Activated CD4-positive, alpha-beta T cell treated with anti-CD3 and anti-CD28 coated beads for 36 hours (primary cell): ENCODE data around the gene LY6G5B. TPM values are rescaled to one million over a fixed set of nuclear protein-coding genes. Genes with fewer than 3 reads are reported as not detected.

Experiments used
- ATAC-seq: fragments of 200-7000 bp; cut with Tn5 transposase; one replicate; pipeline ENCODE4 v1.10.0; 2021; ENCODE audit warnings: mild to moderate bottlenecking, moderate library complexity
- CTCF ChIA-PET: fragments of 350-600 bp; sonication (Branson Sonifier 250); formaldehyde crosslinking; loops from one replicate; lab custom pipeline; 2021; ENCODE audit warnings: antibody characterized with exemption; lab: Charles Lee
- POLR2A ChIA-PET: fragments of 350-600 bp; sonication (Branson Sonifier 250); formaldehyde crosslinking; loops from one replicate; lab custom pipeline; 2021; ENCODE audit warnings: antibody characterized with exemption, inconsistent platforms; lab: Charles Lee
- DNase-seq: peaks from one replicate; pipeline ENCODE4 v3.0.0-alpha.2; 2020
- H3K27ac Mint-ChIP-seq: one replicate; pipeline ENCODE4 v1.8.0; 2021; ENCODE audit warnings: mixed read lengths
- H3K27me3 Mint-ChIP-seq: one replicate; pipeline ENCODE4 v1.8.0; 2021; ENCODE audit warnings: mixed read lengths
- H3K36me3 Mint-ChIP-seq: one replicate; pipeline ENCODE4 v1.8.0; 2021; ENCODE audit warnings: low read depth, mixed read lengths
- H3K4me1 Mint-ChIP-seq: one replicate; pipeline ENCODE4 v1.8.0; 2021; ENCODE audit warnings: mixed read lengths
- H3K4me3 Mint-ChIP-seq: one replicate; pipeline ENCODE4 v1.8.0; 2021; ENCODE audit warnings: mild to moderate bottlenecking, moderate library complexity, mixed read lengths
- H3K9me3 Mint-ChIP-seq: one replicate; pipeline ENCODE4 v1.8.0; 2021; ENCODE audit warnings: low read depth, mixed read lengths
- intact Hi-C, 2 experiments: fragments of 100-400 bp; cut with DNase I in 1 of 2; cut with micrococcal nuclease in 1 of 2; formaldehyde crosslinking; loops; one replicate each; pipeline versions ENCODE4 v1.14.2 to v1.15.1; 2022 to 2024; cut with DNase I, micrococcal nuclease
- total RNA-seq, 2 experiments: library from RNA; stranded (reverse); gene quantifications; one replicate each; pipeline ENCODE4 v1.2.3, GENCODE V29; 2021

Gene LY6G5B
- total RNA-seq, 2 experiments from 2014 or later: 11.3 to 15.5 TPM

- Mint-ChIP-seq H3K4me3 (no peak overlapping the region), H3K36me3 (peaks cover 52% of the 10 kb centered on the region), H3K4me1 (peaks cover 7% of the 10 kb centered on the region), H3K9me3 (no peaks in the 10 kb centered on the region), H3K27me3 (no peaks in the 10 kb centered on the region), H3K27ac (peak overlapping the region; percentile 86)
- intact Hi-C loops: no loop called here
- ATAC-seq (no peak), DNase-seq (no peak)
- ChIA-PET POLR2A (interaction anchor here (3.6 kb wide), 1 partner anchor 13 kb away, joined by 29 read pairs; no protein-coding TSS in a partner anchor), CTCF (interaction anchor here (0.5 to 0.7 kb wide), 2 partner anchors 11 to 606 kb away, joined by 3 read pairs; no protein-coding TSS in a partner anchor)
Observed at GRCh38 chr6:31640612-31641011, 29.2 kb upstream of the LY6G5B start.

GRCh38 chr6:31641370-31641769 is 28.4 kb upstream of the LY6G5B start:
- no peaks in the 10 kb centered on the region for H3K27me3 Mint-ChIP-seq
- CTCF ChIA-PET: no interaction called here
- ATAC-seq (no peak), DNase-seq (no peak)
- intact Hi-C loops: no loop called here
- H3K27ac Mint-ChIP-seq: no peak overlapping the region
- POLR2A ChIA-PET: no interaction called here
- peaks cover 7% of the 10 kb centered on the region for H3K4me1 Mint-ChIP-seq
- H3K36me3 Mint-ChIP-seq: peaks cover 48% of the 10 kb centered on the region
- H3K4me3 Mint-ChIP-seq: no peak overlapping the region
- H3K9me3 Mint-ChIP-seq: no peaks in the 10 kb centered on the region

- peaks cover 45% of the 10 kb centered on the region for H3K36me3 Mint-ChIP-seq
- H3K27me3 Mint-ChIP-seq: no peaks in the 10 kb centered on the region
- DNase-seq (no peak), ATAC-seq (no peak)
- POLR2A ChIA-PET: interaction anchor here (0.5 to 0.7 kb wide), 3 partner anchors 11 to 449 kb away, joined by 3 to 10 read pairs (median 3); no protein-coding TSS in a partner anchor
- intact Hi-C loops: no loop called here
- H3K27ac Mint-ChIP-seq: no peak overlapping the region
- CTCF ChIA-PET: interaction anchor here (1.0 kb wide), 1 partner anchor 18 kb away, joined by 3 read pairs; no protein-coding TSS in a partner anchor
- H3K9me3 Mint-ChIP-seq: no peaks in the 10 kb centered on the region
- no peak overlapping the region for H3K4me3 Mint-ChIP-seq
- peaks cover 7% of the 10 kb centered on the region for H3K4me1 Mint-ChIP-seq
Observed at GRCh38 chr6:31642798-31643570, 26.8 kb upstream of the LY6G5B start.

- ChIA-PET CTCF (interaction anchor here (0.7 kb wide), 1 partner anchor 126 kb away, joined by 3 read pairs; no protein-coding TSS in a partner anchor), POLR2A (interaction anchor here (0.5 to 0.7 kb wide), 3 partner anchors 10 to 448 kb away, joined by 3 to 10 read pairs (median 3); no protein-coding TSS in a partner anchor)
- Mint-ChIP-seq H3K9me3 (no peaks in the 10 kb centered on the region), H3K4me1 (peaks cover 7% of the 10 kb centered on the region), H3K27ac (no peak overlapping the region), H3K27me3 (no peaks in the 10 kb centered on the region), H3K36me3 (peaks cover 50% of the 10 kb centered on the region), H3K4me3 (no peak overlapping the region)
- DNase-seq: no peak
- intact Hi-C loops: no loop called here
- no peak for ATAC-seq
Observed at GRCh38 chr6:31643818-31644454, 25.8 kb upstream of the LY6G5B start.

- Mint-ChIP-seq H3K27me3 (no peaks in the 10 kb centered on the region), H3K4me1 (peaks cover 7% of the 10 kb centered on the region), H3K36me3 (peaks cover 52% of the 10 kb centered on the region), H3K9me3 (no peaks in the 10 kb centered on the region), H3K4me3 (no peak overlapping the region), H3K27ac (peak overlapping the region; percentile 1)
- ATAC-seq: no peak
- ChIA-PET POLR2A (no interaction called here), CTCF (no interaction called here)
- no peak for DNase-seq
- intact Hi-C loops: no loop called here
Observed at GRCh38 chr6:31645325-31645724, 24.5 kb upstream of the LY6G5B start.

- Mint-ChIP-seq H3K4me3 (peak overlapping the region; percentile 88), H3K27ac (peak overlapping the region; percentile 96), H3K36me3 (peaks cover 41% of the 10 kb centered on the region), H3K9me3 (no peaks in the 10 kb centered on the region), H3K4me1 (peaks cover 28% of the 10 kb centered on the region), H3K27me3 (no peaks in the 10 kb centered on the region)
- CTCF ChIA-PET: interaction anchor here (0.6 to 5.8 kb wide), 13 partner anchors 10 to 544 kb away, joined by 3 to 39 read pairs (median 4); partner anchors contain the start of genes C6orf47, GPANK1, HSPA1B and LY6G5B
- POLR2A ChIA-PET: interaction anchor here (0.6 to 6.0 kb wide), 15 partner anchors 10 to 307 kb away, joined by 3 to 72 read pairs (median 4); partner anchors contain the start of genes ABHD16A, AIF1, C6orf47 and CLIC1
- peak; percentile 62 for ATAC-seq
- intact Hi-C loops: loop anchor here (1.0 to 5.0 kb wide), 20 partner anchors 9 to 1095 kb away; partner anchors contain the start of genes ABHD16A (in 2 of the 2), C6orf47 (in 2 of the 2), PRRC2A (in 2 of the 2) and AGPAT1 (in 1 of the 2)
- peak; percentile 76 for DNase-seq
Observed at GRCh38 chr6:31651602-31652191, 18.1 kb upstream of the LY6G5B start.

- Mint-ChIP-seq H3K27ac (peak overlapping the region; percentile 96), H3K4me3 (peak overlapping the region; percentile 88), H3K36me3 (peaks cover 30% of the 10 kb centered on the region), H3K9me3 (no peaks in the 10 kb centered on the region), H3K4me1 (peaks cover 38% of the 10 kb centered on the region), H3K27me3 (no peaks in the 10 kb centered on the region)
- CTCF ChIA-PET: interaction anchor here (0.7 to 5.8 kb wide), 14 partner anchors 8 to 1108 kb away, joined by 3 to 39 read pairs (median 4); partner anchors contain the start of genes C6orf47, DDX39B, GPANK1 and TNF
- peak; percentile 71 for ATAC-seq
- intact Hi-C loops: loop anchor here (1.0 to 5.0 kb wide), 20 partner anchors 7 to 1096 kb away; partner anchors contain the start of genes ABHD16A (in 2 of the 2), C6orf47 (in 2 of the 2), PRRC2A (in 2 of the 2) and AGPAT1 (in 1 of the 2)
- DNase-seq: peak; percentile 91
- POLR2A ChIA-PET: interaction anchor here (0.9 to 6.0 kb wide), 7 partner anchors 8 to 174 kb away, joined by 3 to 72 read pairs (median 6); partner anchors contain the start of genes AIF1, C6orf47, CSNK2B and DDX39B
Observed at GRCh38 chr6:31652925-31653724, 16.7 kb upstream of the LY6G5B start.

- intact Hi-C loops: loop anchor here in 1 of 2 experiments (5.0 kb wide), 3 partner anchors 457 to 543 kb away; partner anchors contain the start of genes AGPAT1 and RNF5
- ChIA-PET CTCF (interaction anchor here (0.6 to 5.8 kb wide), 9 partner anchors 9 to 192 kb away, joined by 3 to 39 read pairs (median 3); partner anchors contain the start of genes ATP6V1G2, GPANK1 and LY6G5C), POLR2A (interaction anchor here (0.6 to 6.0 kb wide), 2 partner anchors 10 to 11 kb away, joined by 3 to 72 read pairs; partner anchors contain the start of genes CSNK2B and GPANK1)
- no peak for ATAC-seq
- no peaks in the 10 kb centered on the region for H3K9me3 Mint-ChIP-seq
- H3K36me3 Mint-ChIP-seq: peaks cover 19% of the 10 kb centered on the region
- H3K27me3 Mint-ChIP-seq: no peaks in the 10 kb centered on the region
- peaks cover 50% of the 10 kb centered on the region for H3K4me1 Mint-ChIP-seq
- H3K27ac Mint-ChIP-seq: no peak overlapping the region
- H3K4me3 Mint-ChIP-seq: no peak overlapping the region
- no peak for DNase-seq
Observed at GRCh38 chr6:31654574-31655348, 15.0 kb upstream of the LY6G5B start.

GRCh38 chr6:31655349-31656237 is 14.2 kb upstream of the LY6G5B start, which contains the start of gene APOM:
APOM (plus strand) TSS chr6:31655894; CDS start chr6:31655967, 73 bp downstream.
- H3K4me3 Mint-ChIP-seq: no peak within 1 kb of the TSS
- H3K27me3 Mint-ChIP-seq: no peaks in the 10 kb centered on the region
- peaks cover 49% of the 10 kb centered on the region for H3K4me1 Mint-ChIP-seq
- ChIA-PET CTCF (interaction anchor here (0.7 to 5.8 kb wide), 6 partner anchors 9 to 193 kb away, joined by 3 to 39 read pairs (median 3); partner anchors contain the start of genes GPANK1 and LY6G5C), POLR2A (interaction anchor here (6.0 kb wide), 1 partner anchor 9 kb away, joined by 72 read pairs; the partner anchor contains the start of genes CSNK2B and GPANK1)
- ATAC-seq (no peak), DNase-seq (no peak)
- intact Hi-C loops: no loop called here
- peak within 1 kb of the TSS; percentile 14 for H3K27ac Mint-ChIP-seq
- no peaks in the 10 kb centered on the region for H3K9me3 Mint-ChIP-seq
- peaks cover 17% of the 10 kb centered on the region for H3K36me3 Mint-ChIP-seq
